HG03432 (cell line): ENCODE results near the gene EPB42.
A peak's percentile ranks its signal among the peaks of the same experiment; 100 is the strongest.
"Not testable (repeated sequence)": the region's sequence is repeated elsewhere in the genome, so short reads cannot be mapped to it uniquely, and the experiment has no call there.

ENCODE experiments used
- ATAC-seq: cut with Tn5 transposase; IDR thresholded peaks from one replicate; pipeline ENCODE4 v1.9.1; 2021; ENCODE audit warnings: mild to moderate bottlenecking, moderate library complexity; ENCODE audit not compliant: unreplicated experiment

Gene EPB42

DNA sequence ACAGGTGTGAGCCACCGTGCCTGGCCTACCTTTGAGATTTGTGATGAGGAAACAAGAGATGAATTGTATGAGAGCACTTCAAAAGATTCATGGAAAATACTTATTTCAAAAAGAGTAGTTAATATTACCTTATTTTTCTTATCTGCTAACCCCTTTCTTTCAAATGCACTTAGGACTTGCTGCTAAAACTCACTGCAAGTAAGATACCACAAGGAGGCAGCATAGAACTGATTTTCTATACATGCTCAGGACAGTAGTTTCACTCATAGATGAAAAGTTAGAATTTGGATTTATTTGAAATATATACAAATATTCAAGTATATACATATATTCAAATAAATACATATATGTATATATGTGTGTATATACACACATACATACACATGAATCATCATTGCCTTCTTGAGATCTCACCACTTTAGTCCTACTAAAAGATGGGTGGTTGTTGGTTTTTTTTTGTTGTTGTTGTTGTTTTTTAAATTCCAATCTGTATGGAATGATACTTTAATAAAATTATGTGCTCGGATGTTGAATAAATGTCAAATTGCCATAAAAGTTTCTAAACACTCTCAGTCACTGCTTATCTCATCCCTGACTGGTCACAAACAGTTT is 33.2 kb downstream of the EPB42 start:
- ATAC-seq, result no peak

DNA sequence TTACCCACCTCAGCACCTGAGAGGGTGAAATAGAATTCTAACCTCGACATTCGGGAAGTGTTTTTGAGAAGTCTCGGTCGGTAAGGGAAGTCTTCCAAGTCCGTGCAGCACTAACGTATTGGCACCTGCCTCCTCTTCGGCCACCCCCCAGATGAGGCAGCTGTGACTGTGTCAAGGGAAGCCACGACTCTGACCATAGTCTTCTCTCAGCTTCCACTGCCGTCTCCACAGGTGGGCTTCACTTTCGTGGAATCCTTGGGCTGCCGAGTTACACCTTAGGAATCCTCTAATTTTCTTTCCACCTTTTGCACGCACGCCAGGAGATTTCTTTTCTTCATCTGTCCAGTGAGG is 34.8 kb downstream of the EPB42 start:
- ATAC-seq, result peak; percentile 21

GRCh38 chr15:43185157-43186002 is 35.4 kb downstream of the EPB42 start, which contains the start of gene CCNDBP1:
Gene CCNDBP1, plus strand, starts transcription at chr15:43185403. Its CDS starts 96 bp downstream, at chr15:43185499.
- peak; percentile 95 for ATAC-seq

- ATAC-seq, result no peak
Measured at GRCh38 chr15:43184407-43185124, 36.3 kb downstream of the EPB42 start.

DNA sequence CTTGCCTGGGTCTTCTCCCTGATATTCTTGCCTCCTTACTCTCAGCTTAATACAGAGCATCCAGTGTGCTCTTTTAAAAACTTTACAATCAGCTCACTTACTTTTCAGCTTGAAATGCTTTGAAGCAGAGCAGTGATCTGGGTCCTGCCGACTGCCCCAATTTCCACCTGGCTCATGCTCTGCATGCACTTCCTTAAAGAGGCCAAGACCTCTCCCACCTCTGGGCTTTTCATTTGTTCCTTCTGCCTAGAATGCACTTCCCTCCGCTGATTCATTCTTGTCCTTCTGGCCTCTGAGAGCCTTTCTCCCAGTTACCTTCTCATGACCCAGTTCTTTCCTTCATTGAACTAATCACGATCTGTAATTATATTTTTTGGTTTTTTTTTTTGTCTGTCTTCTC is 37.5 kb downstream of the EPB42 start:
- ATAC-seq, result no peak

- not testable (repeated sequence) for ATAC-seq
Measured at GRCh38 chr15:43177147-43177546, 43.7 kb downstream of the EPB42 start.

- not testable (repeated sequence) for ATAC-seq
Measured at GRCh38 chr15:43175656-43176309, 45.0 kb downstream of the EPB42 start.

- ATAC-seq, result no peak
Measured at GRCh38 chr15:43169888-43170287, 50.9 kb downstream of the EPB42 start.

DNA sequence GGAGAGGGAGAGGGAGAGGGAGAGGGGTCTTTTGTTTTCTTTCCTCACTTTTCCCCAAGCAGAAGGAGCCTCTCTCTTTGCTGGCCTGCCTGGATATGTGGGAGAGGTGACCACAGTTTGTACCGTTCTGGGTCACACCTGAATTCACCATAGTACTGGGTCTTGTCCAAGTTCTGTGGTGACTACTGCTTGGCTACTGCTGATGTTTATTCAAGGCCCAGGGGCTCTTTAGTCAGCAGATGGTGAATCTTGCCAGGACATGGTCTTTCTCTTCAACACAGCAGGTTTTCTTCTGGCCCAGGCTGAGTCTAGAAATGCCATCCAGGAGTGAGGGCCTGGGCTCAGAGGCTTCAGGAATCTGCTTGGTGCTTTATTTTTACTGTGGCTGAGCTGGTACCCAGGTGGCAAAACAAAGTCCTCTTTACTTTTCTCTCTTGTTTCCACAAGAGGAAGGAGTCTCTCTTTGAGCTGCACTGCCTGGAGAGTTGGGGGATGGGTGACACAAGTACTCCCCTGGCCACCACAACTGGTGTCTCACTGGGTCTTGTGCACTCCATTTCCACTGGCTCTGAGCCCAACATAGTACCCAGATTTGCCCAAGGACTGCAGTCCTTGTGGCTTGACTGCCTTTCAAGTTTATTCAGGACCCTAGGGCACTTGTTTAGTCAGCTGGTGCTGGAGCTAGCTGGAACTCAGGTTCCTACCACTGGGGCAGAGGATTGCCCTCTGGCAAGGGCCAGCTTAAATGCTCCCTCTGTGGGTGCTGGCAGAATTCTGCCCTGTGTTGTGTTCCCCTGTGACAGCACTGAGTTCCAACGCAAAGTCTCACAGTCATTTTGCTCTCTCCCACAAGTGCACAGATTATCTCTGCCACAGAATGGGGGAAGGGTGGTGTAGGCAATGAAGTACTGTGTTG is 52.4 kb downstream of the EPB42 start:
- no peak for ATAC-seq

DNA sequence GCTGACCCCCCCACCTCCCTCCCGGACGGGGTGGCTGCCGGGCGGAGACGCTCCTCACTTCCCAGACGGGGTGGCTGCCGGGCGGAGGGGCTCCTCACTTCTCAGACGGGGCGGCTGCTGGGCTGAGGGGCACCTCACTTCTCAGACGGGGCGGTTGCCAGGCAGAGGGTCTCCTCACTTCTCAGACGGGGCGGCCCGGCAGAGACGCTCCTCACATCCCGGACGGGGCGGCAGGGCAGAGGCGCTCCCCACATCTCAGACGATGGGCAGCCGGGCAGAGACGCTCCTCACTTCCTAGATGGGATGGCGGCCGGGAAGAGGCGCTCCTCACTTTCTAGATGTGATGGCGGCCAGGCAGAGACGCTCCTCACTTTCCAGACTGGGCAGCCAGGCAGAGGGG is 53.6 kb downstream of the EPB42 start:
- ATAC-seq, result not testable (repeated sequence)

- no peak for ATAC-seq
Measured at GRCh38 chr15:43165801-43166325, 55.0 kb downstream of the EPB42 start.

- ATAC-seq, result no peak
Measured at GRCh38 chr15:43153269-43153668, 67.5 kb downstream of the EPB42 start.

DNA sequence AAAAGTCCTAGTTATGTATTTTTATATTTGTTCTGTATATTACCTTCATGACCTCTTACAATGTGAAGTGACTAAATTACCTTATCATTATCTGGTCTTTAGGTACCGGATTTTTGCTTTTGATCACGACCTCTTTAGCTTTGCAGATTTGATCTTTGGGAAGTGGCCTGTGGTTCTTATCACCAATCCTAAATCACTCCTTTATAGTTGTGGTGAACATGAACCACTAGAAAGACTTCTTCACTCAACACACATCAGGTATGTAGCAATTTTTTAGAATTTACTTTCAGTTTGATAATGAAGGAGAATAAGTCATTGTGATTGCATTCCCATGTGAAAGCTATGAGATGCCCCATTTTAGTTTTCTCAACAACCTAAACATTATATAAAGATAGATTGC is 69.1 kb downstream of the EPB42 start:
- no peak for ATAC-seq

DNA sequence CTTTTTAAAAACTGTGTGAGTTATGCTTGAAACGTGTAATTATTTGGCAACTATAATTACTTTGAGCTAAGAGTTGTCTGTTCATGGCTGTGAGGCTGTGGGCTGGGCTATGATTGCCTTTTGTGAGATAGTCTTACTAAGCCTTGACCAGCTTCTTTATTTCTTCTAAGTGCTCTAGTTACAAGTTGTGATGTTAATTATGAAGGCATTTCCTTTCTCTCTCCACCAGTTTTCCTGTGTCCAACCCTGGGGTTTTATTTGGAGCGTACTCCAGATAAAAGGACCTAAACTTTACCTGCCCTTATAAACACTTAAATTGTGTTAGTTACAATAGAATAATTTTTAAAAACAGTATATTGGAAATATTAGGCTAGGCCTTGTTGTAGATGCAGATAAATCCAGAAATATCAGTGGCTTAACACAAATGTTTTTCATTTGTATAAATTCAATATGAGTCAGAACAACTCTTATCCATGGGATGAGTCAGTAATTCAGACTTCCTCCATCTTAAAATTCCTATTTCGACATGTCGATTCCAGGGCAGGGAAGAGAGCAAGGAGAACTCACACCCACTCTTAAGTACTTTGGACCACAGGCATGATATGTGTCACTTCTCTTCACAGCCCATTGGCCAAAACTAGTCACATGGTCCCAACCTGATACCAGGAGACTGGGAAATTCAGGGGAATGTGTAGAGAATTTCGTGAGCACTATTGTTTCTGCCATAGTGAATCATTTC is 70.5 kb downstream of the EPB42 start:
- no peak for ATAC-seq
